Esophagus squamous epithelium (tissue), 4 donors: ENCODE data around the gene CTNNA3.

ENCODE experiments used
- POLR2A ChIP-seq, 4 donors: fragments of 450-650 bp; IDR thresholded peaks; one replicate each; pipeline ENCODE4 v1.6.1; 2017; ENCODE audit warnings: antibody characterized with exemption in 4 of 4, mild to moderate bottlenecking in 4 of 4, moderate library complexity in 3 of 4
- TF ChIP-seq, protein P1 (sequence below), 6 experiments: fragments of 450-650 bp in 4 of 6; fragments of 200-600 bp in 2 of 6; sonication (generic) in 2 of 6; IDR thresholded peaks; one replicate each; pipeline ENCODE4 v1.5.1; 2016 to 2019; ENCODE audit warnings: antibody characterized with exemption in 6 of 6, mild to moderate bottlenecking in 4 of 6, moderate library complexity in 4 of 6

- no peak for TF ChIP-seq POLR2A (IDR thresholded peaks at IDR 0.05)
- TF ChIP-seq, protein P1, sequence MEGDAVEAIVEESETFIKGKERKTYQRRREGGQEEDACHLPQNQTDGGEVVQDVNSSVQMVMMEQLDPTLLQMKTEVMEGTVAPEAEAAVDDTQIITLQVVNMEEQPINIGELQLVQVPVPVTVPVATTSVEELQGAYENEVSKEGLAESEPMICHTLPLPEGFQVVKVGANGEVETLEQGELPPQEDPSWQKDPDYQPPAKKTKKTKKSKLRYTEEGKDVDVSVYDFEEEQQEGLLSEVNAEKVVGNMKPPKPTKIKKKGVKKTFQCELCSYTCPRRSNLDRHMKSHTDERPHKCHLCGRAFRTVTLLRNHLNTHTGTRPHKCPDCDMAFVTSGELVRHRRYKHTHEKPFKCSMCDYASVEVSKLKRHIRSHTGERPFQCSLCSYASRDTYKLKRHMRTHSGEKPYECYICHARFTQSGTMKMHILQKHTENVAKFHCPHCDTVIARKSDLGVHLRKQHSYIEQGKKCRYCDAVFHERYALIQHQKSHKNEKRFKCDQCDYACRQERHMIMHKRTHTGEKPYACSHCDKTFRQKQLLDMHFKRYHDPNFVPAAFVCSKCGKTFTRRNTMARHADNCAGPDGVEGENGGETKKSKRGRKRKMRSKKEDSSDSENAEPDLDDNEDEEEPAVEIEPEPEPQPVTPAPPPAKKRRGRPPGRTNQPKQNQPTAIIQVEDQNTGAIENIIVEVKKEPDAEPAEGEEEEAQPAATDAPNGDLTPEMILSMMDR (IDR thresholded peaks at IDR 0.05): no peak
These were observed 714.0 kb downstream of the CTNNA3 start for GRCh38 chr10:66982053-66982420.
